Measurements from ENCODE around the gene KIAA1217.

KIAA1217 gene

DNA sequence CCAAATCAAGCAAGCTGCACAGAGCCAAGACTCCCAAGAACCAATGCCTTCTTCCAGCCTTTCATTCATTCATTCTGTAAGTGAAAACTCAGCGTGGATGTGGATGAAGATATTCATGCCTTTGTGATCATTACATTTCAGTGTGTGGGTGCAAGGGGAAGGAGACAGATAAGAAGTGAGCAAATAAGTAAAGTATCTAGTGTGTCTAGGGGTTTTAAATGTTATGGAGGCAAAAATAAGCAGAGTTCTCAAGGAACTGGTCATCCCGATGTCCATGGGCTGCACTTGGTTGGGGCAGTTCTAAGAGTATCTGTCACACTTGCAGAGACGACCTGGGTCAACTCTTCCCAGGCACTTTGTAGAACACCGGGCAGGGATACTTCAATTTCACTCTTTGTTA is 149.1 kb downstream of the KIAA1217 start:
- H3K9me3 ChIP-seq (ENCODE audit: low read length): no peaks in the 10 kb centered on the region
- H3K4me1 ChIP-seq (ENCODE audit: insufficient read depth, low read length): peaks cover 5% of the 10 kb centered on the region
- no peak overlapping the region for H3K27ac ChIP-seq (ENCODE audit: low read depth, low read length)
- no peaks in the 10 kb centered on the region for H3K36me3 ChIP-seq (ENCODE audit: insufficient read depth, low read length)
- no peaks in the 10 kb centered on the region for H3K27me3 ChIP-seq (ENCODE audit: control insufficient read depth in 1 of 2, insufficient read depth in 2 of 2, low read length in 2 of 2)
- no peak overlapping the region for H3K9ac ChIP-seq (ENCODE audit: low read length)
- H3K4me3 ChIP-seq (ENCODE audit: low read depth in 1 of 2, low read length in 2 of 2): no peak overlapping the region

DNA sequence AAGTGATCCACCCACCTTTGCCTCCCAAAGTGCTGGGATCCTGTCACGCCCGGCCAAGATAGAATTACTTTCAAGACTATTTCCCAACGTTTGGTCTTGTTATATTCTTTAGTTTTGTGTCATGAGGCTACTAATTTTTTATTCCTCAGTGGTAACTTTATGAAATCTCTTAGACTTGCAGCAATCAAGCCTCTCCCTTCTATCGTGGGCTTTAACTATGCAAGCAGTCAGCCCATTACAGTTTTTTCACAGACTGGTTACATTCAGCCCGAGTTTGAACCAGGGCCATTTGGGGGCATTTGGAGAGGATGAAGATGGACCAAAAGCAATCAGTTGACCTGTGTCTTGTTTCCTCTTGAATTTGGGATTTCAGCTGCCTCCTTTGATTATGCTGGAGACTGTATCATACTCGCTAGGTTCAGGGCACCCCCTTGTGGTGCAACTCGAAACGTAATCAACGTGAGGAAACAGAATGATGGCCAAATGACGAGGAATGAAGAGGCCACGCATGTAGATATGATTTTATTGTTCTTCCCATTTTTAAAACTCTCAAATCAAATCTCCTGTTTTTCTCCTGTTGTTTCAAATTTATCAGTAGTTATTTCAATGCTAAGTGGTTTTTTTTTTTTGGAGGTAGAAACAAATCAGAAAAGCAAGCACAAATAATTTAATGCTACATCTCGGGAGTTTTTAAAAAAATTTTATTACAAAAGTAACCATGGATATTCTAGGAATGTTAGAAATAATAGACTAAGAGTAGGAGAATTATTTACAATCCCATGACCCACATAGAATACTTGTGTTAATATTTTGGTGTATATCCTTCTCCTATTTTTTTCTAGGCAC is 151.6 kb downstream of the KIAA1217 start:
- no peak overlapping the region for H3K27ac ChIP-seq (ENCODE audit: low read depth, low read length)
- H3K36me3 ChIP-seq (ENCODE audit: insufficient read depth, low read length): no peaks in the 10 kb centered on the region
- H3K9me3 ChIP-seq (ENCODE audit: low read length): no peaks in the 10 kb centered on the region
- no peaks in the 10 kb centered on the region for H3K27me3 ChIP-seq (ENCODE audit: control insufficient read depth in 1 of 2, insufficient read depth in 2 of 2, low read length in 2 of 2)
- peaks cover 5% of the 10 kb centered on the region for H3K4me1 ChIP-seq (ENCODE audit: insufficient read depth, low read length)
- H3K4me3 ChIP-seq (ENCODE audit: low read depth in 1 of 2, low read length in 2 of 2): no peak overlapping the region
- no peak overlapping the region for H3K9ac ChIP-seq (ENCODE audit: low read length)

DNA sequence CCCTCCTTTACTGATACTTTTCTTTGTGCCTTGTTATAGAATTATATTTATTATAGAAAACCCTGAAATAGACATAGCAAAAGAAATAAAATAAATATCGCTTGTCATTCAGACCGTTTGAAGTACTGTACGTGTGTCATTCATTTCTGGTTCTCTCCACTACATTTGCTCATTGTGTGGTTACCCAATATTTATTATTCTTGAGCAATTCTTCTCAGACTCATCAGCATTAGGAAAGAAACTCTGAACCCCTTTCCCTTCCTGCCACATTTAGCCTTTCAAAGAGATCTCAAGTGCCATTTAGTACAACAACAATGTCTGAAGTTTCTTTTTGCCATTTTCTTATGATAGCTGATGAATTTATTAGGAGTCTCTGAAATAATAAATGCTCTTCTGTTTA is 154.1 kb downstream of the KIAA1217 start:
- Histone ChIP-seq H3K36me3 (ENCODE audit: insufficient read depth, low read length) (no peaks in the 10 kb centered on the region), H3K9ac (ENCODE audit: low read length) (no peak overlapping the region), H3K27me3 (ENCODE audit: control insufficient read depth in 1 of 2, insufficient read depth in 2 of 2, low read length in 2 of 2) (no peaks in the 10 kb centered on the region), H3K9me3 (ENCODE audit: low read length) (no peaks in the 10 kb centered on the region), H3K4me1 (ENCODE audit: insufficient read depth, low read length) (peaks cover 5% of the 10 kb centered on the region), H3K4me3 (ENCODE audit: low read depth in 1 of 2, low read length in 2 of 2) (no peak overlapping the region), H3K27ac (ENCODE audit: low read depth, low read length) (no peak overlapping the region)

DNA sequence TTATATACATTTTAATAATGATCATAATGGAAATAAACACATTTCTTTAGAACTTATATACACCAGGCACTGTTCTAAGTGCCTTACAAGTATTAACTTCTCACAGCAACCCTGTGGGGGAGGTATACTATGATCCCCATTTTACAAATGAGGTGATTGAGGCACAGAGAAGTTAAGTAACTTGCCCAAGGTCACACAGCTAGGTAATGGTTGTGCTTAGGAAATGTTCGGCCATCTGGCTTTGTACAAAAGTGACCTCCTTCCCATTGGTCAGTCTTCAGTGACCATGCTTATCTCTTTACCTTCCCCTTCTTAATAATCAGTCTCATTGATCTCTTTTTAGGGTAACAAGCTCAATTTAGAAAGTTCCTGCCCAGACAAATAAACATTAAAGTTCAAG is 158.8 kb downstream of the KIAA1217 start:
- Histone ChIP-seq H3K27ac (ENCODE audit: low read depth, low read length) (no peak overlapping the region), H3K9ac (ENCODE audit: low read length) (no peak overlapping the region), H3K9me3 (ENCODE audit: low read length) (no peaks in the 10 kb centered on the region), H3K36me3 (ENCODE audit: insufficient read depth, low read length) (no peaks in the 10 kb centered on the region), H3K4me3 (ENCODE audit: low read depth in 1 of 2, low read length in 2 of 2) (no peak overlapping the region), H3K27me3 (ENCODE audit: control insufficient read depth in 1 of 2, insufficient read depth in 2 of 2, low read length in 2 of 2) (no peaks in the 10 kb centered on the region), H3K4me1 (ENCODE audit: insufficient read depth, low read length) (no peaks in the 10 kb centered on the region)

DNA sequence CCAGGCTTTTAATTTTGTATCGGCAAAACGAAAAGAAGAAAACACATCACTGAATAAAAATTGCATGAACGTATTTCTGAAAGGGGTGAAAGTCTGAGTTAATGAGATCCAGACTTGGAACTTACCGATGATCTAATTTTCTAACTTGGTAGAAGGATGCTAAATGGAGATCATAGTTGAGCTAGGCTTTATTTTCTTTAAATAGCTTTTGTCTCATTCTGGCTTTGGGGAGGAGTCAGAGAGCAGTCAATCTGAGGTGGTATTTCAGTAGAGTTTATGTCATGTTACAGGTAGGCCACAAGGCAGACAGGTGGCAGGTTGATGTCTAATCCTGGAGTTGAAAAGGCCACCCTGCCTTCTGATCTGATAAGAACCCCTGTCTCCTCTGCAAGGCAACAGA is 161.9 kb downstream of the KIAA1217 start:
- H3K4me3 ChIP-seq (ENCODE audit: low read depth in 1 of 2, low read length in 2 of 2): no peak overlapping the region
- H3K27me3 ChIP-seq (ENCODE audit: control insufficient read depth in 1 of 2, insufficient read depth in 2 of 2, low read length in 2 of 2): no peaks in the 10 kb centered on the region
- H3K4me1 ChIP-seq (ENCODE audit: insufficient read depth, low read length): no peaks in the 10 kb centered on the region
- H3K9me3 ChIP-seq (ENCODE audit: low read length): no peaks in the 10 kb centered on the region
- H3K27ac ChIP-seq (ENCODE audit: low read depth, low read length): no peak overlapping the region
- no peak overlapping the region for H3K9ac ChIP-seq (ENCODE audit: low read length)
- H3K36me3 ChIP-seq (ENCODE audit: insufficient read depth, low read length): no peaks in the 10 kb centered on the region

DNA sequence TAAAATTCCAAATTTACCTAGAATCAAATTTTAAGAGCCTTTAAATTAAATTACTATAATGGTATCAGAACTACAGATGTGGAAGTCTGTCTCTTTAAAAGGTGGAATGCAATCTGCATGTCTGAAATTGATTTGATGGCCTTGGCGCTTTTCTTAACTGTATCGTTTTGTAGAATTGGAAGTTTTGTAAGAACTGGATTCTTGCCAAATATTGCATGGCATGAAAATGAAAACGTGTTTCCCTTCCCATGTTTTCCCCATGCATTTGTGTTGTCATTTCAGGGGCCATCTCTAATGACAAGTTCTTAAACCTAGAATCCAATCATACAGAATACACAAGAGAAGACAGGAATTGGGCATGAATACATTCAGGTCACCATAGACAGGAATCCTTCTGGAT is 162.5 kb downstream of the KIAA1217 start:
- H3K27me3 ChIP-seq (ENCODE audit: control insufficient read depth in 1 of 2, insufficient read depth in 2 of 2, low read length in 2 of 2): no peaks in the 10 kb centered on the region
- no peaks in the 10 kb centered on the region for H3K9me3 ChIP-seq (ENCODE audit: low read length)
- no peak overlapping the region for H3K9ac ChIP-seq (ENCODE audit: low read length)
- H3K4me3 ChIP-seq (ENCODE audit: low read depth in 1 of 2, low read length in 2 of 2): no peak overlapping the region
- H3K4me1 ChIP-seq (ENCODE audit: insufficient read depth, low read length): no peaks in the 10 kb centered on the region
- H3K36me3 ChIP-seq (ENCODE audit: insufficient read depth, low read length): no peaks in the 10 kb centered on the region
- no peak overlapping the region for H3K27ac ChIP-seq (ENCODE audit: low read depth, low read length)

DNA sequence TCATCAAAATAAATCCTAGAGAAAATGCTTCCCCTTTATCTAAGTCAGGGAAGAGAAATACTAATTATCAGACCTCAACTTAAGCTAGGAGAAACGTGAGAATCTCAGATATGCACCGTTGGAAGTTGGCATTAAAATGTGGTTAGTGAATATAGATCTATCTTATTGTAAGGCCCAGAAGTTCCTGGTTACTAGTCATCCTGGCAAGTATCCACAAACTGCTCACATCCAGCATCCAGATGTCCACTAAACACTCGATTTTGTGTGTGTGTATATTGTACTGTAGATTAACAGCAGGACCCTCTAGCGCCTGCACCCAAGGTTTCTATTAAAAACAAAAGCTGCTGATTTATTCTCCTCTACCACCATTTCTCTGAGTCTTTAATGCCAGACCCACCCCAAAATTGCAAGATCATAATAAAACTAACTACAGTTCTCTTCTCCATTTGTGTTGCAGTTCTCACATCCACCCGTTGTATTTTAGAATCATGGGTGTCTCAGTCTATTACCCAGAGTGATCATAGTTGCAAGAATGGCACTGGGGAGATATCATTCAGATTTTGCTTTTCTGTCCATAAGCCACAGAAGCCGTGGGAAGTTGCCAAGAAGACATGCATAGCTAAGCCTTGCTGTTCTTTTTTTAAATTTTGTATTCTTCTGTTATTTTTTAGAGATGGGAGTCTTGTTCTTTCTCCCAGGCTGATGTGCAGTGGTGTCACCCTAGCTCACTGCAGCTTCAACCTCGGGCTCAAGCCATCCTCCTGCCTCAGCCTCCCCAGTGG is 165.4 kb downstream of the KIAA1217 start:
- Histone ChIP-seq H3K27ac (ENCODE audit: low read depth, low read length) (no peak overlapping the region), H3K36me3 (ENCODE audit: insufficient read depth, low read length) (no peaks in the 10 kb centered on the region), H3K9me3 (ENCODE audit: low read length) (no peaks in the 10 kb centered on the region)

DNA sequence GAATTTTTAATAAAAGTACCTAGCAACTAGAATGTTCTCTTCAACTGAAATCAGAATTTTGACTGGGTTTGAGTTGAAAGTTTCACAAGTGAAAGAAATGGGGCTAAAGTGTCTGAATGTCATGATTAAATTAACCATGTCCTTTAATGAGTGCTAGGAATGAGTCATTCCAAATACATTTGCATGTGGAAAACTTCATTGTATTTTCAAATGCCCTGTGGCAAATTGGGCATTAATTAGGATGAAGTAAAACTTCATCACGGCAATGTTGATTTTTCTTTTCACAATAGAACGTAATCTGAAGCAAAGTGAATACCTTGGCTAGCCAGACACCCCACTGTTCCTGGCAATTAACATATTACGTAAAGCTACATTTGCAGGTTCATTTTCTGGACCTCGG is 166.6 kb downstream of the KIAA1217 start:
- Histone ChIP-seq H3K4me1 (ENCODE audit: insufficient read depth, low read length) (no peaks in the 10 kb centered on the region), H3K4me3 (ENCODE audit: low read depth in 1 of 2, low read length in 2 of 2) (no peak overlapping the region), H3K9me3 (ENCODE audit: low read length) (no peaks in the 10 kb centered on the region), H3K9ac (ENCODE audit: low read length) (no peak overlapping the region), H3K27ac (ENCODE audit: low read depth, low read length) (no peak overlapping the region), H3K27me3 (ENCODE audit: control insufficient read depth in 1 of 2, insufficient read depth in 2 of 2, low read length in 2 of 2) (no peaks in the 10 kb centered on the region), H3K36me3 (ENCODE audit: insufficient read depth, low read length) (no peaks in the 10 kb centered on the region)

More for the DNA sequence above, 165.4 kb downstream of the KIAA1217 start:
- Histone ChIP-seq H3K9ac (ENCODE audit: low read length) (no peak overlapping the region), H3K4me1 (ENCODE audit: insufficient read depth, low read length) (no peaks in the 10 kb centered on the region), H3K27me3 (ENCODE audit: control insufficient read depth in 1 of 2, insufficient read depth in 2 of 2, low read length in 2 of 2) (no peaks in the 10 kb centered on the region), H3K4me3 (ENCODE audit: low read depth in 1 of 2, low read length in 2 of 2) (no peak overlapping the region)

DNA sequence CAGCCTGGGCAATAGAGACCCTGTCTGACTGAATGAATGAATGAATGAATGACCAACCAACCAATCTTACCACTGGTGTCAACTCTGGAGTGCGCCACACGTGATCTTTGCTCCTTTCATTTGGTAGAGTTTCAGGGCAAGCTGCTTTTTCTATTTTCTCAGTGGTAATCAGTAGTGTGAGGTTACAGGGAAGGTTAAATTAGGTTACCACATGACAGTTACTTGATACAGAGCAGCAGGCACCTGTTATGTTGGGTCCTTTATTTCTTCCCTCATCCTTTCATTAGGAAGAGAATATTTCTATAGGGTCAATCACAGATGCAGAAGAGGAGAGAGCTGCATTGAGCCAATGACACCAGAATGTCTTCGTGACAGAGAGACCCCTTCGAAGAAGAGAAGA is 167.8 kb downstream of the KIAA1217 start:
- no peak overlapping the region for H3K27ac ChIP-seq (ENCODE audit: low read depth, low read length)
- no peak overlapping the region for H3K4me3 ChIP-seq (ENCODE audit: low read depth in 1 of 2, low read length in 2 of 2)
- no peaks in the 10 kb centered on the region for H3K9me3 ChIP-seq (ENCODE audit: low read length)
- no peaks in the 10 kb centered on the region for H3K36me3 ChIP-seq (ENCODE audit: insufficient read depth, low read length)
- H3K9ac ChIP-seq (ENCODE audit: low read length): no peak overlapping the region
- H3K27me3 ChIP-seq (ENCODE audit: control insufficient read depth in 1 of 2, insufficient read depth in 2 of 2, low read length in 2 of 2): no peaks in the 10 kb centered on the region
- H3K4me1 ChIP-seq (ENCODE audit: insufficient read depth, low read length): no peaks in the 10 kb centered on the region

DNA sequence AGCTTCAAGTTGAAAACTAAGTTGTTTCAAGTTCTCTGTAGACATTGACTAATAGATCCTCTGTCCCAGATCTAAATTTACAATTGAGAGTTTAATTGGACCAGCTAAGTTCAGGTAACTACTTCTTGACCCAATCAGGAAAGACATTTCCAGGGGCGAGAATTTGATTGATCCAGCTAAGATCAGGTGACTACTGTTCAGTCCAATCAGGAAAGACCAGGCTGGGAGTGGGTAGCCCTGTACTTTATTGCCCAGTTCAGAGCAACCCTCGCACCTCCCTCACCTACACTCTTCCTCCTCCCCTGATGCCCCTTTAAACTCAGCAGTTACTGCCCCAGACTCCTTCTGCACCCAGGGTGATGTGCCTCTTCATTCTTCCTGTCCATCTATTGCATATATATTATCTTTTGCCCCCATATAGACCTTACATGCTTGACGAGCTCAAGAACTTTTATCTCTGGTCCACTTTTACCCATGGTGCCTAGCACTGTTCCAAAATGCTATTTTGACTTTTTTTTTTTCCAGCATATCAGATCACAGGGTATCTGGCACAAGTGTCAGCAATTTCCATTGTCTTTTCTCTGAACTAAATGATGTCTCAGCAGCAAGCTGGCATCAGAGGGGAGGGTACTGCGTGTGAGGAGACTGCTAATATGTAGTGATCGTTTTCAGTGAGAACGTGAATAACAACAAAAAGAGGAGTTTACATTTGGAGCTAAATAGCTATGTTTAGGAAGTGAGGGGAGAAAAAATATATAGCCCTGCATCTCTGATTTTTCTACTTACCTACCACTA is 169.4 kb downstream of the KIAA1217 start:
- H3K9me3 ChIP-seq (ENCODE audit: low read length): no peaks in the 10 kb centered on the region
- no peak overlapping the region for H3K27ac ChIP-seq (ENCODE audit: low read depth, low read length)
- H3K36me3 ChIP-seq (ENCODE audit: insufficient read depth, low read length): no peaks in the 10 kb centered on the region
- H3K27me3 ChIP-seq (ENCODE audit: control insufficient read depth in 1 of 2, insufficient read depth in 2 of 2, low read length in 2 of 2): no peaks in the 10 kb centered on the region
- no peaks in the 10 kb centered on the region for H3K4me1 ChIP-seq (ENCODE audit: insufficient read depth, low read length)
- H3K4me3 ChIP-seq (ENCODE audit: low read depth in 1 of 2, low read length in 2 of 2): no peak overlapping the region
- no peak overlapping the region for H3K9ac ChIP-seq (ENCODE audit: low read length)

DNA sequence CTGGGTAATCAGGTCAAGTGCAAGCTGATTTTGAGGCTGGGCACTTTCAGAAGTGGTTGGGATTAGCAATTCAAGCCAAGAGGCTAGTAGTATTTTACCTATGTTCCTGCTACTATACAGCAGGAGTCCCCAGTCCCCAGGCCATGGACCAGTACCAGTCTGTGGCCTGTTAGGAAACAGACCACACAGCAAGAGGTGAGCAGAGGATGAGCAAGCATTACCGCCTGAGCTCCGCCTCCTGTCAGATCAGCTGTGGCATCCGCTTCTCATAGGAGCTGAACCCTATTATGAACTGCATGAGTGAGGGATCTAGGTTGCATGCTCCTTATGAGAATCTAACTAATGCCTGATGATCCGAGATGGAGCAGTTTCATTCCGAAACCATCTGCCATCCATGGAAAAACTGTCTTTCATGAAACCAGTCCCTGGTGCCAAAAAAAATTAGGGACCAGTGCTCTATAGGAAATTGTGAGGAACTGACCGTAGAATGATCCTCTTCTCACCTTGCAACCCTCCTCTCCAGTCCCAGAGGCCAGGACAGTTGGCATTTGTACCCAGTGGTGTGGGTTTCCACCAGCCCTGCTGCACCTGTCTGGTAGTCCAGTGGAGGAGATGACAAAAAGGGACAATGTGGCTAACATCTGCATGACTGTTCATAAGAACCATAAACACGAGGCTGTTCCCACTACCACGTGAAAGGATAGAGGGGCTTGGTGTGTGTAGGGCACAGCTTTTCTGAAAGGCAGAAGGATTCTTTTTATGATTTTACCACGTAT is 172.5 kb downstream of the KIAA1217 start:
- no peak overlapping the region for H3K27ac ChIP-seq (ENCODE audit: low read depth, low read length)
- H3K4me1 ChIP-seq (ENCODE audit: insufficient read depth, low read length): no peaks in the 10 kb centered on the region
- H3K4me3 ChIP-seq (ENCODE audit: low read depth in 1 of 2, low read length in 2 of 2): no peak overlapping the region
- H3K36me3 ChIP-seq (ENCODE audit: insufficient read depth, low read length): no peaks in the 10 kb centered on the region
- no peaks in the 10 kb centered on the region for H3K9me3 ChIP-seq (ENCODE audit: low read length)
- no peak overlapping the region for H3K9ac ChIP-seq (ENCODE audit: low read length)
- H3K27me3 ChIP-seq (ENCODE audit: control insufficient read depth in 1 of 2, insufficient read depth in 2 of 2, low read length in 2 of 2): no peaks in the 10 kb centered on the region

Data from muscle layer of colon (tissue), 2 donors.